Activated gamma-delta T cell treated with Interleukin-2 at 50 U/mL for 16 hours (primary cell): ENCODE results near the gene REXO4.
"Not testable (repeated sequence)": the region's sequence is repeated elsewhere in the genome, so short reads cannot be mapped to it uniquely, and the experiment has no call there.

ENCODE experiments used
- DNase-seq: peaks from one replicate; pipeline ENCODE4 v3.0.0-alpha.2; 2020

The REXO4 gene, protein sequence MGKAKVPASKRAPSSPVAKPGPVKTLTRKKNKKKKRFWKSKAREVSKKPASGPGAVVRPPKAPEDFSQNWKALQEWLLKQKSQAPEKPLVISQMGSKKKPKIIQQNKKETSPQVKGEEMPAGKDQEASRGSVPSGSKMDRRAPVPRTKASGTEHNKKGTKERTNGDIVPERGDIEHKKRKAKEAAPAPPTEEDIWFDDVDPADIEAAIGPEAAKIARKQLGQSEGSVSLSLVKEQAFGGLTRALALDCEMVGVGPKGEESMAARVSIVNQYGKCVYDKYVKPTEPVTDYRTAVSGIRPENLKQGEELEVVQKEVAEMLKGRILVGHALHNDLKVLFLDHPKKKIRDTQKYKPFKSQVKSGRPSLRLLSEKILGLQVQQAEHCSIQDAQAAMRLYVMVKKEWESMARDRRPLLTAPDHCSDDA

DNA sequence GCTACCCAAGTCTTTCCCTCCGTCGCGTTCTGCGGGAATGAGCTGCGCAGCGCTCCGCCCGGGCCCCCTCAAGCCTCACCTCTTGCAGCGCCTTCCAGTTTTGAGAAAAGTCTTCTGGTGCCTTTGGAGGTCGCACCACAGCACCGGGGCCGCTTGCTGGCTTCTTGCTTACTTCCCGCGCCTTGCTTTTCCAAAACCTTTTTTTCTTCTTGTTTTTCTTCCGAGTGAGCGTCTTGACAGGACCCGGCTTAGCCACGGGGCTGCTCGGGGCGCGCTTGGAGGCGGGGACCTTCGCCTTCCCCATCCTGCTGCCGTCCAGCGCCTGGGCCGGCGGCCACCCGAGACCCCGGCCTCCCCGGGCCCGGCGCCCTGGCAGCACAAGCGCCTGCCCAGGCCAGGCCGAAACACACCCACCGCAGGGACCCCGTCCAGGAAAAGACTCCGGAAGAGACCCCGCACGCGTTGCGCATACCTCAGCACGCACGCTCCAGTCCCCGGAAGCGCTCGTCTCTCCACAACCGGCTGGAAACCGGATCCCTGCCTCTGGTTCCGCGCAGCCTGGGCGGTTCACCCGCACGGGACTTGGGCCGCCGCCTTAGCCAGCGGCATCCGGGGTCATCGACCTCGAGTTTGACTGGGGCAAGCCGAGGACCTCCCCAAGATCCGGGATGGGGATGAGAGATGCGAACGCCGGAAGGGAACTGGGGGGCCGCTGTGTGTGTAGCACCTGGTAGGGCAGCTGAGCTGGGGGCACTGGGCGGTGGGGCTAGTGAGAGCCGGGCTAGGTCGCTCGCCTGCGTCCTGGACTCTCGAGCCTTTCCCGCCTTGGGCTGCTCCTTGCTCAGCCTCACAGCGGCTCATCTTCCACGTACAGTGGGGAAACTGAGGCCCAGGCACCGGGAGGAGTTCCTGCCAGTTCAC lies at the start of gene REXO4:
REXO4 (minus strand) TSS at position 470 of the 921 bp plus-strand sequence; CDS start at position 304, 166 bp downstream.
- peak; percentile 76 for DNase-seq

DNA sequence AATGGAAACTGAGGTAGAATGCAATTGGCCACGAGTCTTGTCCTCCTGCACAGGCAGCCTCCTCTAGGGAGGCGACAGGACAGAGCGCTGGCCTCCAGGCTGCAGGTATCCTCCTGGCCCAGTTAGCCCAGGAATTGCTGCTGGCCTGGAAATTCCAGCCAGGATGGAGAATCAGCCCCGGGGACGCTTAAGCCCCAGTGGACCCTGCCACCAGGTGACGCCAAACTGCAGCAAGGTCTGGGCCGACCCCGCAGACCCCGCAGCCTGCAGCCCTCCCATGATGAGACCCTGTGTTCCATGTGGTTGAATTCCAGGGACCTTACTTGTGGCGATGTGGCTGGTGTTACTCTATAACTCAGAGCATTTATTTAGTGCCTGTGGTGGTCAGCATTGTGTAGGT lies 49.3 kb upstream of the REXO4 start:
- DNase-seq = no peak

DNA sequence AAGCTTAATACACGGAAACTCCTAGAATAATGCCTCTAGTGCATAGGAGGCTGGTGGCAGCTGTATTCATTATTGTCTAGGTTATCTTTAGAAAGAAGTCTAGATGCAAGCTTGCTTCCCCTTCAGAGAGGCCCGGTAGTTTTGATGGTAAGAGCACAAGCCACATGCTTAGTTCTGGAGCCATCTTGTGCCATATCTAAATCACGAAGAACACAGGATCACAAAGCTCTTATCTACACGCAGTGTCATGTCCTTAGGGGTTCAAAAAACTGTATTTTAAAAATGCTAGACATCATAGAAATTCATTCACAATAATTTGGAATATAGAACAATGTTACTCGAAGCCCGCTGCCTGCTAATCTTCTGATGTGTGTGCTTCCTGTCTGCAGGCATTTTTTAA lies 48.2 kb upstream of the REXO4 start:
- no peak for DNase-seq

DNA sequence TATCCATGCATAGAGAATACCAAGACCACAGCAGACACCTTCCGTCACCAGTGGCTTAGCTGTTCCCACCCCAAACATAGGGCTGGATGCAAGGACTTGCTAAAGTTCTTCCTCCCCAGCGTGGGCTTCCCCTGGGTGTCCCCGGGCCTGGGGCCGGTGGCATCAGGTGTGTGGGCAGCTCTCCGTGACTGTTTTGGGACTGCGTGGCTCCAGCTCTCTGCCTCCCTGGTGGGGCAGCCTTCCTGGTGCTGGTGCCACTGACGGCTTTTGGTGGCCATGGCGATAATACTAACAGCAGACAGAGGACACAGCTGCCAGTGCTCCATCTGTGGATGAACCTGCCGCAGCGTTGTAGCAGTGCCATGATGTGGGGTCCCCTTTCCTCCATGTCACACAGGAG lies 46.8 kb upstream of the REXO4 start:
- no peak for DNase-seq

DNA sequence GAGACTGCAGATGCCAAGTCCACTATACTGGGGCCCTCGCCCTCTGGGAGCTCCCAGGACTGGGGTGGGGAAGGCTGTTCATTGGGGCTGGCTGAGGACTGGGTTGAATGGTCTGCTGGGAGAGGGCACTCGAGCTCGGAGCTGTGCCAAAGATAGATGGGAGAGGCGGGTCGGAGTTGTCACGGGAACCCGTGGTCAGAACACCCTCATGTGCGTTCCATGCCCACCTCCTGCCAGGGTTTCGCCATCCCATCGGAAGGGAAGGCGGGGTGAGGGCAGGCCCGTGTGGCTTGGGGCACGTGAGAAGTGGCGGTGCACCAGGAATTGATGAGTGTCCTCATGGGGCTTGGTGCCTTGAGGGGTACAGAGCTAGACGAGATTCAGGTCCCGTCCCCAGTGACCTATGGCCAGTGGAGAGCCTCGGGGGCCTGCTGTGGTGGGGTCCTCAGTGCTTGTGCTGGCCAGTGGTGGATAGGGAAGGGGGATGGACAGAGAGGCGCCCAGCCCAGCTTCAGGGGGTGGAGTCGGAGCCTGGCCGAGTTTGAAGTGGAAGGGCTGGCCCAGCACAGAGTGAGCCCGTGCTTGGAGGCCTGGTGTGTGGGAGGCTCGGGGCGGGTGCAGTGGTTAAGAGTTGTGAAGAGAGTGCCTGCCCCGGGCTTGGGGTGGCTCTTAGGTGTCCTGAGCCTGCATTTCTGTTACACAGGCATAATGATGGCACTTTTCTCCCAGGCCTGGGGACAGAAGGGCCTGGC lies 46.2 kb upstream of the REXO4 start:
- no peak for DNase-seq

DNA sequence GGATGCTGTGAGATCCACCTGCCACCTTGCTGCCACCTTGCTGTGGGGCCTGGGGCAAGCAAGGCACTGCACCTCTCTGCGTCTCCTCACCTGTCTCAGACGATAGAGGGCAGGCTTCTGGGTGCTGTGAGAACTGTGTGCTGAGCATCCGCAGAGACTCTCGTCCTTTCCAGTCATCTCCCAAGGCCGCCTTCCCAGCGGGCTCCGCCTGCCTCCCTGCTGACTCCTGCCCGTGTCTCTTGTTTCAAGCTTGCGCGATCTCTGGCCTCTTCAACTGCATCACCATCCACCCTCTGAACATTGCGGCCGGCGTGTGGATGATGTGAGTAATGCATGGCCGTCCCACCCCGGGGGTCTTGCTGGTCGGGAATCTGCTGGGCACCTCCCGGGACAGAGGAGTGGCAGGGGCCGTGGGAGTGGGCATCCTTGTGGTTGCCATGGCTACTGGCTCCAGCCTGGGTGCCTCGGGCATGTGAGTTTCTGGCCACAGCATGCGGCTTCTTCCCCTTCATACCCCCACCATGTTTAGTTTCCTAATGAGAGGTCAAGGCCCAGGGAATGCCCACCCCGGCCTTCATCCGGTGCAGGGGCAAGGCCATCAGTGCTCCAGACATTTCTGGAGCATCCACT lies 45.5 kb upstream of the REXO4 start:
- no peak for DNase-seq

DNA sequence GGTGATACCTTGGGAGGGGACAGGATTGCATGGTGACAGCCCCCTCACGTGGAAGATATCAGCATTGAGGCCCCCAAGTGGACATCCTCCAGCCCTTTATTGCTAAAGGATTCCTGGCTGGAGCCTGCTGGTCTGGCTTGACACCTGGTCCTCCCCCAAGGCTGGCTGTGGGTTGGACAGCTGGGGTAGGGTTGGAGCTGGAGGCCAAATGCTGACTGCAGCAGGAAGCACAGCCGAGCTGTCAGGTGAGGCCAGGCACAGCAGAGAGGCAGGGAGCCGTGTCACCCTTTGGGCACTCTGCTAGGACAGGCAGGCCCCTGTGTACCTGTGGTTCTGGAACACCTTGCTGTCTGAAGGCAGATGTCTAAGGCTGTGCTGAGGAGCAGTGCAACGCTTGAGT lies 44.2 kb upstream of the REXO4 start:
- DNase-seq = no peak

DNA sequence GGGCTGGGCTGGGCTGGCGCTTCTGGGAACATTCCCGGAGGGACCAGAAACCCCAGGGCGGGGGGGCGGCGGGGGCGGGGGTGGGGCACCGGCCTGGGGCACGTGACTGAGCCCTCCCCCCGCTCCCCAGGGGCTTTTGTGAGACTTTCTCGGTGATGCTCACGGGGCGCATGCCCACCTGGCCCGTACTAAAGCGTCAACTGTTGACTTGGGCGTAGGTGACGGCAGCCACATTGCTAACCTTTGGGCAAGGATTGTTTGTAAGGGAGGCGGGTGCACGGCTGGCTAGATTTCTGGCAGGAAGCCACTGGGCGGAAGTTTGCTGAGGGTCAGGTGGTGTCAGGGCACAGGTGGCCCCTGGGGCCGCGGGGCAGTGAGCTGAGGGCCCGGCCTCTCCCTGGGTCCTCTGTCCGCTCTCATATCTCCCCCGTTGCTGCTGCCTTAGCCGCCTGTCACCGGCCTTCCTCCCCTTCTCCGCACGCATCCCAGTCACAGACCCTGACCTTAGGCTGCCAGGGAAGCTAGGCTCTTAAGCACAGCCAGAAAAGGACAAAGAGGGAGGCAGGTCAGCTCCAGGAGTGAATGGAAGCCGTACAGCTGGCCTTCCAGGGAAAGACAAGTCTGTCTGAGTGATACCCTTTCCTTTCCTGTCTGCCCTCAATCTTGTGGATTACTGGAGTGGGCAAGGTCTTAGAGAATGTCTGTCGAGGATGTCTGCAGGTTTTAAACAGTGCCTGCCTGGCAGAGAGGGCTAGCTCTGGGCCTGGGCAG lies 42.8 kb upstream of the REXO4 start:
- DNase-seq = peak; percentile 47

DNA sequence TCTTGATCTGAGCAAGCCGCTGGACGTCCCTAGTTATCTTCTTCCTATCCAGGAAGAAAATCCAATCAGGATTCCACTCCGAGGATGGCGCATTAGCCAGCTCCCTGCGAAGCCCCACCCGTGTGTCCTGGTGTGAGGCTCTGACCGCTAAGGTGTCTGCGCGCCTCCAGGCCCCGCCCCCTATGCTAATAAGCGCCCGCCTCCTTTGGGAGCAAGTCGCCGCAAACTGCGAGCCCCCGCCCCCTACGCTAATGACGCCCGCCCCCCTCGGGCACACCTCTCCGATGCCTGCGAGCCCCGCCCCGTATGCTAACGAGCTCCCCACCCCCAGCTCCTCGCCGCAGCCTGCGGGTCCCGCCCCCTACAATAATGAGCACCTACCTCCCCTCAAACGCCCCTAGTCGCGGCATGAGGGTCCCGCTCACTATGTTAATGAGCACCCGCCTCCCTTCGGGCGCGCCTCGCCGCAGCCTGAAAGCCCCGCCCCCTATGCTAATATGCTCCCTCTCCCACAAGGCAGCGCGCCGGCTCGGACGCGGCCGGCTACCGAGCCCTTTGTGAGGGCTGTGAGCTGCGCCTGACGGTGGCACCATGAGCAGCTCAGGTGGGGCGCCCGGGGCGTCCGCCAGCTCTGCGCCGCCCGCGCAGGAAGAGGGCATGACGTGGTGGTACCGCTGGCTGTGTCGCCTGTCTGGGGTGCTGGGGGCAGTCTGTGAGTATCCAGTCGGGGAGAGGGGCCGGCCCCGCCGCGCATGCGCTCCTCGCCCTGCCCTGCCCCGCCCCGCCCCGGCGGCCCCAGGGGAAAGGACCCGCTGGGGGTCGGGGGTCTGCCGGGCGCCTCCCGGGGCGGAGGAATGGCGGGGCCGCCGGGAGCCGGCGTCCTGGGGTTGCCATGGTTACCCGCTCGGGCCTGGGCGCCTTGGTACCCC lies 41.9 kb upstream of the REXO4 start, which contains the start of gene CACFD1:
CACFD1 (plus strand) TSS at position 503 of the 929 bp plus-strand sequence; CDS start at position 592, 89 bp downstream.
- peak; percentile 91 for DNase-seq

DNA sequence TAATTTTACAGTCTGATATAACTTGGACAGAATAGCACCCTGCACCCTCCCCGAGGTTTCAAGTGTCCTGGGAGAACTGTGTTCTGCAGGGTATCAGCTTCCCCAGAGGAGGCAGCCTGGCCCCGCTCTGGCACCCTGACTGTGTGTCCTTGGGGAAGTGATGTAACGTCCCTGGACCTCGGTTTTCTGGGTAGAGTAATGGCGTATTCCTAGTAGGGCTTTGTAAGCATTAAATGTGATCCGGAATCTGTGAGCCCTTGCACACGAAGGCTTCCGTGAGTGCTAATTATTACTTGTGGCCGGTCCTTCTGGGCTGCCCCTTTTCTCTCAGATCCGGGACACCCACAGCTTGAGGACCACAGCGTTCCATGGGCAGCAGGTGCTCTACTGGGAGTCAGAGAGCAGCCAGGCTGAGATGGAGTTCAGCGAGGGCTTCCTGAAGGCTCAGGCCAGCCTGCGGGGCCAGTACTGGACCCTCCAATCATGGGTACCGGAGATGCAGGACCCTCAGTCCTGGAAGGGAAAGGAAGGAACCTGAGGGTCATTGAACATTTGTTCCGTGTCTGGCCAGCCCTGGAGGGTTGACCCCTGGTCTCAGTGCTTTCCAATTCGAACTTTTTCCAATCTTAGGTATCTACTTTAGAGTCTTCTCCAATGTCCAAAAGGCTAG lies 41.0 kb upstream of the REXO4 start:
- no peak for DNase-seq

DNA sequence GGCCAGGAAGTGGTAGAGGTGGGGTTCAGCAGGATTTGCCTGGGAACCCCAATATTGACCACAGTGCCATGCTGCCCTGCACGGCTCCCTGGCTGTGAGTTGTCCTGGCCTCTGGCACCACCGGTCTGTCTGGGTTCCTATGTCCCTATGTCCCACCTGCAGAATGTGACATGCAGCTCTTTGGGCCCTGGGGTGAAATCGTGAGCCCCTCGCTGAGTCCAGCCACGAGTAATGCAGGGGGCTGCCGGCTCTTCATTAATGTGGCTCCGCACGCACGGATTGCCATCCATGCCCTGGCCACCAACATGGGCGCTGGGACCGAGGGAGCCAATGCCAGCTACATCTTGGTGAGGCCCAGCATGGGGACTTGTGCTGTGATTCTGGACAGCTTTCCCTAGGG lies 39.9 kb upstream of the REXO4 start:
- no peak for DNase-seq

DNA sequence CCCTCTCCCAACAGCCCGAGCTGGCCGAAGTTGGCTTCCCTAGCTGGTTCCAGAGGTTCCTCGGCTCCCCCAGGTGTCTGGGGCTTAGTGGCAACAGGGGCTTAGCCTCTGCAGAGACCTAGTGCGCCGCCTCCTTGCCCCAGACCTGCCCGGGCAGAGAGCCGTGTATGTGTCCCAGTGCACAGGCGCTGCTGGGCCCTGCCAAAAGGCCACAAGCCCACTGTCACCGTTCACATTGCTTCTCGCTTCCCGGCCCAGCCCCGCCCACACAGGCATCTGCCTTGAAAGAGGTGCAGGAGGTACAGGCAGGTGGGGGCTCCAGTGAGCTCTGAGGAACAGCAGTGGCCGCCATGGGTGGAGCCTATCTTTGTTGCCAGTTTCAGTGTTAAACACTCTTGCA lies 39.4 kb upstream of the REXO4 start:
- no peak for DNase-seq

DNA sequence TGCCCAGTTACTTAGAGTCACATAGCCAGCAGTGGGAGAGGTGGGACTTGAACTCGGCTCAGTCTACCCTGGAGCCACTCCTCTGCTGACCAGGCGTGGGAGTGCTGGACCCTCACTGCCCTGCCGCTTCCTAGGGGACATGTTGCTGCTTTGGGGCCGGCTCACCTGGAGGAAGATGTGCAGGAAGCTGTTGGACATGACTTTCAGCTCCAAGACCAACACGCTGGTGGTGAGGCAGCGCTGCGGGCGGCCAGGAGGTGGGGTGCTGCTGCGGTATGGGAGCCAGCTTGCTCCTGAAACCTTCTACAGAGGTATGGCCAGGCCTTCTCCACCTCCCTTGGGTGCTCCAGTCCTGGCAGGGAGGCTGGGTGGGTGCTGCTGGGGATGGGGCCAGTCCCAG lies 38.6 kb upstream of the REXO4 start:
- DNase-seq = no peak

DNA sequence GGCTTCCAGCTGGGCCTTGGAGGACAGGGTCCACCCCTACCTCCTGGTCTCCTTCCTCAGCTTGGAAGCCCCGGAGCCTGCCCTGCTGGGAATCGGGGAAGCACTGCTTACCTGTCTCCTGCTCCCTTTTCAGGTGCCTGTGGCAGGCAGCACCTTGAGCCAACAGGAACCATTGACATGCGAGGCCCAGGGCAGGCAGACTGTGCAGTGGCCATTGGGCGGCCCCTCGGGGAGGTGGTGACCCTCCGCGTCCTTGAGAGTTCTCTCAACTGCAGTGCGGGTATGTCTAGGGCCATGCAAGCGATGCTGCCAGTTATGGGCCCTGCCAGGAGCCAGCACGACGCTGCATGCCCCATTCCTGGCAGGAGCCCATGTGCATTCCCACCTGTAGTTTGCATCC lies 38.1 kb upstream of the REXO4 start:
- DNase-seq = no peak

DNA sequence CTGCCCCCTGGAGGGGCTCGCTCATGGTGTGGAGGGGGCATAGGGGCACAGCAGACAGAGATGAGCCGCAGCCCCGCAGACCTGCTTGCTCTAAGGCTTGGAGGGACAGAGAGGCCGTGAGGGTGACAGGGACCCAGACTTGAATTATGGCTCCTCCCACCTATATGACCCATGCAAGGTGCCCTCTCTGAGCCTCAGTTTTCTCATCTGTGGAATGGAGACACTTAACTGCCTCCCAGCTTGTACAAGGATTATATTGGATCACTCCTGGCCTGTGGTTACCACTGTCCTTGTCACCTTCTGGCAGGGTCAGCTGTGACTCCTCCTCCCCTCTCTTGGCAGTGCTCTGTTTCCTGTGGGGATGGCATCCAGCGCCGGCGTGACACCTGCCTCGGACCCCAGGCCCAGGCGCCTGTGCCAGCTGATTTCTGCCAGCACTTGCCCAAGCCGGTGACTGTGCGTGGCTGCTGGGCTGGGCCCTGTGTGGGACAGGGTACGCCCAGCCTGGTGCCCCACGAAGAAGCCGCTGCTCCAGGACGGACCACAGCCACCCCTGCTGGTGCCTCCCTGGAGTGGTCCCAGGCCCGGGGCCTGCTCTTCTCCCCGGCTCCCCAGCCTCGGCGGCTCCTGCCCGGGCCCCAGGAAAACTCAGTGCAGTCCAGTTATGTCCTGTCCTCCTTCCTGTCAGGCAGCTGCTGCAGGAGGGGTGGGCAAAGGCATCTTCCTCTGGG lies 37.3 kb upstream of the REXO4 start:
- DNase-seq = no peak

DNA sequence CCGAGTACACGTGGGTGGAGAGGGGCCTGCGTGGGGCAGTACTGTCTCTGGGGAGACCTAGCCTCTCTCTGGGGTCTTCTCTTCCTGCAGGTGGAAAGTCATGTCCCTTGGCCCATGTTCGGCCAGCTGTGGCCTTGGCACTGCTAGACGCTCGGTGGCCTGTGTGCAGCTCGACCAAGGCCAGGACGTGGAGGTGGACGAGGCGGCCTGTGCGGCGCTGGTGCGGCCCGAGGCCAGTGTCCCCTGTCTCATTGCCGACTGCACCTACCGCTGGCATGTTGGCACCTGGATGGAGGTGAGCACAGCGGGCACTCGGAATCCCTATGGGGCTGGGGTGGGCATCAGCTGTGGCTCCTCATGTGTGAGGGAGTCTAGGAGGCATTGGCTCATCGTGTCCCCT lies 36.5 kb upstream of the REXO4 start:
- no peak for DNase-seq

DNA sequence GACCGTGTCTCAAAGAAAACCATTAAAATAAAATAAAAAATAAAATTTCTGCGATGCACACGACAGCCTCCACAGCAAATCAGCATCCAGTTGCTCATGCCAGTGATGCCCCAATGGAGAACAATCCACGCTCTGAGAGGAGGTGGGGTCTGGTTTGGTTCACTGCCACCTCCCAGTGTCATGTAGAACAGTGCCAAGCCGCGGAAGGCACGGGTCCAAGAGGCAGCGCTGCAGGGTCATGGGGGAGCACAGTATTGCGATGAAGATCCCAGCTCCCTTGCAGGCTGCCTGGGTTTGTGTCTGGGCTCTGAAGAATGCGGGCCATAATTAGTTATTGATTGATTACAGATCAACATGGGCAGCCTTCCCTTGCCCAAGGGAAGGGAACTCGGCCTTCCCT lies 35.8 kb upstream of the REXO4 start:
- DNase-seq = no peak

DNA sequence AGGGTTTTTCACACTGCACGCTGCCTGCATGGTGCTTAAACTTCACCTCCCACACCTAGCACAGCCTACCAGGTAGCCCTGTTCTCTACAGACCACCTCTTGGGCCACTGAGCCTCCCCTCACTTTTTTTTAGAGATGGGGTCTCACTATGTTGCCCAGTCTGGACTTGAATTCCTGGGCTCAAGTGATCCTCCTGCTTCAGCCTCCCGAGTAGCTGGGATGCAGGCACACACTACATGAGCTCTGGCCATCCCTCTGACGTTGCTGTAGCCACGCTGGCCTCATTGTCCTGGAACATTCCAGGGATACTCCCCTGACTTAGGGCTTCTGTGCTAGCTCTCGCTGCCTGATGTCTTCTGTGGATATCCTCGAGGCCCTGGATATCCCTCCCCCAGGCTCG lies 34.8 kb upstream of the REXO4 start:
- no peak for DNase-seq

DNA sequence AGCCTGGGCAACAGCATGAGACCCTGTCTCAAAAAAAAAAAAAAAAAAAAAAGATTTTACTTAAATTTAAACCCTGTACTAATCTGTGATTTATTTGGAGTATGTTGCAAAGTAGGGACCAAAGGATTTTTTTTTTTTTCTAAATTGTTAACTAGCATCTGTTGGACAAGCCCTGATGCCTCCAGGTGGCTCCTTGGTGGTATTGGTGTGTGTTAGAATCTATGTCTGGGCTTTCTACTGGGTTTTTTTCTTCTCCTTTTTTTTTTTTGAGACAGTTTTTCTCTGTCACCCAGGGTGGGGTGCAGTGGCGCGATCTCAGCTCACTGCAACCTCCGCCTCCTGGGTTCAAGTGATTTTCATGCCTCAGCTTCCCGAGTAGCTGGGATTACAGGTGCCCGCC lies 34.1 kb upstream of the REXO4 start:
- not testable (repeated sequence) for DNase-seq
